NCI-H1105 (cell line): ENCODE data around the gene CNN3.

Source experiments
- DNase-seq: peaks from one replicate; lab custom pipeline; 2025; lab: John Stamatoyannopoulos, UW

The CNN3 gene

GRCh38 chr1:94855307-94855700 lies 71.6 kb downstream of the CNN3 start:
- DNase-seq = no peak

- DNase-seq = peak; percentile 78
Observed at GRCh38 chr1:94854458-94855306, 72.2 kb downstream of the CNN3 start.

GRCh38 chr1:94852788-94853187 lies 74.1 kb downstream of the CNN3 start:
- DNase-seq = no peak

GRCh38 chr1:94851571-94851970 lies 75.3 kb downstream of the CNN3 start:
- no peak for DNase-seq
